Measurements from ENCODE around the gene SELL. TPM values are rescaled to one million over a fixed set of nuclear protein-coding genes. Genes with fewer than 3 reads are reported as not detected.

Gene SELL
- polyA plus RNA-seq, 6 donors from 2014 or later: 1,749 to 3,838 (median 2,128) TPM

DNA sequence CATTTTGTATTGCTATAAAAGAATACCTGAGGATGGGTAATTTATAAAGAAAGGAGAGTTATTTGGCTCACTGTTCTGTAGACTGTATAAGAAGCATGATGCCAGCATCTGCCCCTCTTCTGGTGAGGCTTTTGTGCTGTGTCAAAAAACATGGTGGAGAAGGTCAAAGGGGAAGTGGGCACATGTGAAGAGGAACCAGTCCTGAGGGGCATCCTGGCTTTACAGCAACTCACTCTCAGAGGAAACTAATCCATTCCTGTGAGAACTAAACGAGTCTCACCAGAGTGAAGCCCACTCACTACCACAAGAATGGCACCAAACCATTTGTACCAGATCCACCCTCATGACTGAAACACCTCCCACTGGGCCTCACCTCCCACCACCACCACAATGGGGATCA lies 62.7 kb downstream of the SELL start:
- no peaks in the 10 kb centered on the region for H3K36me3 Mint-ChIP-seq
- DNase-seq (no peak), ATAC-seq (ENCODE audit: low read depth in 2 of 2) (peak; percentile 50 to 60)
- no peaks in the 10 kb centered on the region for H3K27me3 Mint-ChIP-seq
- H3K4me3 Mint-ChIP-seq: peak overlapping the region in 1 of 8 donors; percentile 38
- peaks cover 0 to 9% (median 0%) of the 10 kb centered on the region in 7 donors for H3K9me3 Mint-ChIP-seq
- peaks cover 22 to 29% (median 24%) of the 10 kb centered on the region in 3 donors for H3K4me1 Mint-ChIP-seq
- H3K27ac Mint-ChIP-seq: peak overlapping the region in 4 of 6 donors; percentile 24 to 54 (median 38)

DNA sequence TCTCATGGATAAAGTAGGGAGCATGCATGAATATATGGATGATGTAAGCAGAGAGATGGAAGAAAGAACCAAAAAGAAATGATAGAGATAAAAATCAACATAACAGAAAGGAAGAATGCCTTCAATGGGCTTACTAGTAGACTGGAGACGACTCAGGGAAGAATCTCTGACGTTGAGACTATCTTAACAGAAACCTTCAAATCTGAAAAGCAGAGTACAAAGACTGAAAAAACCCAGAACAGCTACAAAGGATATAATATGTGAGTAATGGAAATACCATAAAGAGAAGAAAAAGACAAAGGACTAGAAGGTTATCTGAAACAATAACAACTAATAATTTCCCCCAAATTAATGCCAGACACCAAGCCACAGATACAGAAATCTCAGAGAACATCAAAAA lies 63.2 kb downstream of the SELL start:
- H3K27me3 Mint-ChIP-seq: no peaks in the 10 kb centered on the region
- peaks cover 22 to 31% (median 24%) of the 10 kb centered on the region in 3 donors for H3K4me1 Mint-ChIP-seq
- peak overlapping the region in 5 of 6 donors; percentile 3 to 54 (median 16) for H3K27ac Mint-ChIP-seq
- DNase-seq (no peak), ATAC-seq (ENCODE audit: low read depth in 2 of 2) (no peak)
- no peaks in the 10 kb centered on the region for H3K36me3 Mint-ChIP-seq
- no peak overlapping the region for H3K4me3 Mint-ChIP-seq
- H3K9me3 Mint-ChIP-seq: peaks cover 0 to 9% (median 0%) of the 10 kb centered on the region in 7 donors

DNA sequence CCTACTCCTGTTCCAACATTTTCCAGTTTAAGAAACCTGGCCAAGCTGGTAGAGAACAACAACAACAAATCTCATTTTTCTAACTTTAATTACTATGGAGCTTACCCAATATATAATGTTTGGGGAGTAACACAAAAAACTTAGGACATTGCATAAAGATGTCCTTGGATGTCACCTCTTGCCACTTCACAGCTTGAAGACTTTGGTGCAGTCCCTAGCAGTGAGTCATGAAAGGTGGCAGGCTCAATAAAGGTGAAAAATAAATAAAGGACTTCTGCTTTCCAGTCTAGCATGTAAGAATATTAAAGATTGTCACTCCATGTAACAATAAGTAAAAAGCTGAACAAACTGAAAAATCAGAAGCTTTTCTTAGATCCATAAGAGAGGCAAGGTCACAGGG lies 63.9 kb downstream of the SELL start:
- peaks cover 0 to 9% (median 0%) of the 10 kb centered on the region in 7 donors for H3K9me3 Mint-ChIP-seq
- no peak overlapping the region for H3K4me3 Mint-ChIP-seq
- H3K27me3 Mint-ChIP-seq: no peaks in the 10 kb centered on the region
- DNase-seq (no peak), ATAC-seq (ENCODE audit: low read depth in 2 of 2) (no peak)
- peaks cover 24 to 35% (median 24%) of the 10 kb centered on the region in 3 donors for H3K4me1 Mint-ChIP-seq
- H3K36me3 Mint-ChIP-seq: no peaks in the 10 kb centered on the region
- no peak overlapping the region for H3K27ac Mint-ChIP-seq

DNA sequence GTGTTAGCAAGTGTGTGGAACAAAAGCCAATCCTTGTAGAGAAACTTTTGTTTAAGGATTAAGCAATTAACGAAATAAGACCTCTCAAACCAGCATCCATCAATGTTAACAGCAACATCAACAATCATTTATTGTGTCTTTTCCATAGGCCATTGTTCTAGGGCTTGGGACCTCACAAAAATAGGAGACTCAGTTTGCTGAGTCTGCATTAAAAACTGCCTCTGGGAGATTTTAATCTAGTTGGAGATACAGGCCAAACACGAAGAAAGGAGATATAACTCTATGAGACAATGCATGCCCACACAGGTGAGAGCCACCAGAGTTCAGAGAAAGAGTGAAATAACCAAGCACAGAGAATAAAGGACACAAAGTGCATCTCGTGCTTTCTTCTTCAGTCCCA lies 67.1 kb downstream of the SELL start:
- DNase-seq (no peak), ATAC-seq (ENCODE audit: low read depth in 2 of 2) (no peak)
- Mint-ChIP-seq H3K27me3 (no peaks in the 10 kb centered on the region), H3K4me1 (peaks cover 33 to 48% (median 37%) of the 10 kb centered on the region in 3 donors), H3K9me3 (peaks cover 2 to 9% (median 5%) of the 10 kb centered on the region in 7 donors), H3K36me3 (no peaks in the 10 kb centered on the region), H3K27ac (peak overlapping the region in 2 of 6 donors; percentile 8 to 40), H3K4me3 (no peak overlapping the region)

Other genes with a start within 250 kb of the SELL start
- gene SLC19A2, start 225.7 kb downstream of the SELL start, polyA plus RNA-seq (ENCODE audit: low read depth in 6 of 6): 1 to 10 TPM in 2 of 6 donors, under 1 TPM in 4; 0.36 to 1.4 (median 0.79) TPM
- gene F5, start 125.1 kb downstream of the SELL start, polyA plus RNA-seq (ENCODE audit: low read depth in 6 of 6): under 1 TPM in 1 of 6 donors, not detected in 5; 0.06 TPM
- gene SELP, start 81.5 kb downstream of the SELL start, polyA plus RNA-seq (ENCODE audit: low read depth in 6 of 6): 1 to 10 TPM in 3 of 6 donors, under 1 TPM in 2, not detected in 1; 0.27 to 3.5 (median 1.6) TPM
- under 1 TPM in 1 of 6 donors, not detected in 5; 0.09 TPM for gene SELE, start 22.5 kb upstream of the SELL start, polyA plus RNA-seq (ENCODE audit: low read depth in 6 of 6)
- gene METTL18, start 83.3 kb upstream of the SELL start, polyA plus RNA-seq (ENCODE audit: low read depth in 6 of 6): 10 to 100 TPM; 22.6 to 36.2 (median 29.1) TPM
- gene SCYL3, start 182.3 kb upstream of the SELL start, polyA plus RNA-seq (ENCODE audit: low read depth in 6 of 6): 10 to 100 TPM in 5 of 6 donors, 1 to 10 TPM in 1; 8.8 to 31.0 (median 14.5) TPM

All from naive B cell (primary cell).